Kidney epithelial cell (primary cell): ENCODE results near the gene TPK1. TPM values are rescaled to one million over a fixed set of nuclear protein-coding genes. Genes with fewer than 3 reads are reported as not detected.

Experiments used
- DNase-seq: peaks from one replicate; pipeline ENCODE4 v3.0.0-alpha.2; 2010; ENCODE audit warnings: low read depth
- H3K27me3 ChIP-seq: 2 replicates; pipeline ENCODE4 v1.6.0; 2011; ENCODE audit warnings: low read length; ENCODE audit not compliant: control insufficient read depth, insufficient read depth
- H3K36me3 ChIP-seq: 2 replicates; pipeline ENCODE4 v1.5.1; 2011; ENCODE audit warnings: low read length; ENCODE audit not compliant: control insufficient read depth, insufficient read depth
- H3K4me3 ChIP-seq: 2 replicates; pipeline ENCODE4 v1.5.1; 2011; ENCODE audit warnings: low read depth, mild to moderate bottlenecking, control low read depth, low read length
- CTCF ChIP-seq: IDR thresholded peaks from 2 replicates; pipeline ENCODE4 v1.5.1; 2011; ENCODE audit warnings: mild to moderate bottlenecking, moderate library complexity, low read length, control low read depth, inconsistent platforms; ENCODE audit not compliant: insufficient read depth, poor library complexity, severe bottlenecking
- total RNA-seq: library from RNA; depleted of rRNA; stranded (reverse); fragments of >200 nt; gene quantifications from 2 replicates; pipeline ENCODE4 v1.2.3, GENCODE V29; 2015

Gene TPK1
- total RNA-seq, 1 donor from 2014 or later, result 3.8 TPM

GRCh38 chr7:144403102-144403501 is 432.8 kb downstream of the TPK1 start:
- Histone ChIP-seq H3K4me3 (no peak overlapping the region), H3K27me3 (peaks cover 3% of the 10 kb centered on the region), H3K36me3 (no peaks in the 10 kb centered on the region)
- no peak for TF ChIP-seq CTCF
- no peak for DNase-seq
